Measurements from ENCODE around the gene MYMX. TPM values are rescaled to one million over a fixed set of nuclear protein-coding genes. Genes with fewer than 3 reads are reported as not detected.

Gene MYMX
- polyA plus RNA-seq, 2 of the 4 experiments (the other 2 are of a cell fraction) = not detected

DNA sequence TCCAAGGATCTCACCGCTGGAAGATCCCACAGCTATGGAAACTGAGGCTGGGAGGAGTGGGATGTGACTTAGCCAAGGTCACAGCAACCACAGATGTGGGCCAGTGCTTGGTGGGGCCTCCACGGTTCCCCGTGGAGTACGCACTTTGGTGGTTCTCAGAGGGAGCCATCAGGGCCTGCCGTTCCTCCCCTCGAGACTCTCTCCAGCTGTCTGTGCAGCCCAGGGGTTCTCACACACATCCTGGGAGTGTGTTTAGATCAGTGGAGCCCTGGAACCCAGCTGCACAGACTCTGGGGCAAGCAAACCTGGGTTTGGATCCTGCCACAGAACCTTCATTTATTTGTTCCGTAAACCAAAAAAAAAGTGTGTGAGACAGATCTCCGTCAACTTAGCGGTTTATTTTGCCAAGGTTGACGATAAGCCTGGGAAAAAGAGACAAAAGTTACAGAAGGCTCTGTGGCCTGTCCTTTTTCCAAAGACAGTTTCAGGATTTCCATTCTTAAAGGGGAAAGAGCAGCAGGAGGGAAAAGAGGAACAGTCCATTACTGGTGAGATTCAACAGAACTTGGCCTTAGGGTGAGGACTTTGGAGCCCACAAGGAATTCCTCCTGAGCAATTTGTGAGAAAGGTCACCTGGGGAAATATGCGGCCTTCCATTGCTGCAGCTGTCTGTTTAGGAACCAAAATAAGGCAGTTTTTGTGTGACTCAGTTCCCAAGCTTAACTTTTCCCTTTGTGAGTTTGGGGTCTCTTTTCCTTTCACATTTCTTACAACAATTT, 13.6 kb upstream of the MYMX start:
- DNase-seq (ENCODE audit: low read depth in 1 of 2, low spot score in 1 of 2) = no peak

DNA sequence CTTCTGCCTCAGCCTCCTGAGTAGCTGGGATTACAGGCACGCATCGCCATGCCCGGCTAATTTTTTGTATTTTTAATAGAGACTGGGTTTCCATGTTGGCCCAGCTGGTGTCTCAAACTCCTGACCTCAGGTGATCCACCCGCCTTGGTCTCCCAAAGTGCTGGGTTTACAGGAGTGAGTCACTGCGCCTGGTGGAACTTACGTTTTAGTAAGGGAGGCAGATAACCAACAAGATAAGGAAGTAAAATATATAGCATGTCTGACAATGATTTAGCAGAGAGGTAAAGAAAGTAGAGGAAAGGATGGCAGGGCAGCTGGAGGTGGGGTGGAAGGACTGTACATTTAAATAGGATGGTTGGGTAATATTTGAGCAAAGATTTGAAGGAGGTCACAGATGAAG, 12.8 kb upstream of the MYMX start:
- no peak for ATAC-seq
- ChIA-PET POLR2A (interaction anchor here (1.3 kb wide), 1 partner anchor 15 kb away, joined by 5 read pairs; no protein-coding TSS in a partner anchor), CTCF (interaction anchor here (1.4 to 3.7 kb wide), 4 partner anchors 31 to 64 kb away, joined by 3 to 16 read pairs (median 4); no protein-coding TSS in a partner anchor)
- Histone ChIP-seq H3K4me2 (0 out of 3 replicates have a peak overlapping the region, but pooled peaks have one; percentile 5), H3K27ac (no peak overlapping the region), H3K4me3 (no peak overlapping the region), H3K4me1 (peaks cover 12% of the 10 kb centered on the region), H3K9me3 (no peaks in the 10 kb centered on the region)
- no peak for DNase-seq (ENCODE audit: low read depth in 1 of 2, low spot score in 1 of 2)
- no peak for FAIRE-seq
- TF ChIP-seq KDM5A (IDR thresholded peaks at IDR 0.05) = no peak
- peak; percentile 26; the same call in 1 of the 2 replicates for TF ChIP-seq GATA3 (IDR thresholded peaks at IDR 0.05; ENCODE audit: borderline replicate concordance)
- 59% methylated on average over 6 of the region's 6 CpGs for WGBS (ENCODE audit: missing lambda C conversion rate)

More for the DNA sequence above, 13.6 kb upstream of the MYMX start:
- no peaks in the 10 kb centered on the region for H3K9me3 ChIP-seq
- ATAC-seq (no peak), FAIRE-seq (no peak)
- ChIA-PET POLR2A (interaction anchor here (1.3 kb wide), 1 partner anchor 16 kb away, joined by 5 read pairs; no protein-coding TSS in a partner anchor), CTCF (interaction anchor here (1.2 to 3.7 kb wide), 5 partner anchors 9 to 65 kb away, joined by 3 to 16 read pairs (median 3); no protein-coding TSS in a partner anchor)
- no peak for TF ChIP-seq GATA3 (IDR thresholded peaks at IDR 0.05; ENCODE audit: borderline replicate concordance)
- no peak for TF ChIP-seq ZC3H11A (IDR thresholded peaks at IDR 0.05)
- no peak for TF ChIP-seq FOSB (CRISPR knock-in tag; IDR thresholded peaks at IDR 0.05)
- no peak for TF ChIP-seq RAD21 (conservative IDR thresholded peaks at IDR 0.05 in 1 of 2, IDR thresholded peaks at IDR 0.05 in 1 of 2)
- TF ChIP-seq HEYL (CRISPR knock-in tag; IDR thresholded peaks at IDR 0.05) = no peak
- TF ChIP-seq CBX2 (IDR thresholded peaks at IDR 0.05; ENCODE audit: borderline replicate concordance, low read depth) = no peak
- TF ChIP-seq RFX5 (IDR thresholded peaks at IDR 0.05) = no peak
- WGBS (ENCODE audit: missing lambda C conversion rate) = 89% methylated on average over 8 of the region's 11 CpGs
- no peak overlapping the region; the same call in 2 of the 3 replicates for H3K4me2 ChIP-seq
- H3K4me3 ChIP-seq = no peak overlapping the region
- H3K27ac ChIP-seq = no peak overlapping the region
- H3K4me1 ChIP-seq = peaks cover 12% of the 10 kb centered on the region

GRCh38 chr6:44207966-44208365, 8.8 kb upstream of the MYMX start:
- Histone ChIP-seq H3K27ac (no peak overlapping the region), H3K4me2 (no peak overlapping the region), H3K9me3 (no peaks in the 10 kb centered on the region), H3K4me3 (no peak overlapping the region), H3K4me1 (peaks cover 12% of the 10 kb centered on the region)
- WGBS (ENCODE audit: missing lambda C conversion rate) = 75% methylated on average over 6 of the region's 6 CpGs
- no peak for ATAC-seq
- no peak for DNase-seq (ENCODE audit: low read depth in 1 of 2, low spot score in 1 of 2)
- POLR2A ChIA-PET = no interaction called here
- FAIRE-seq = no peak
- CTCF ChIA-PET = interaction anchor here (1.2 to 3.2 kb wide), 5 partner anchors 14 to 49 kb away, joined by 4 to 9 read pairs (median 5); no protein-coding TSS in a partner anchor
- TF ChIP-seq SREBF2 (IDR thresholded peaks at IDR 0.05) = no peak
- no peak for TF ChIP-seq CHD4 (IDR thresholded peaks at IDR 0.05; ENCODE audit: borderline replicate concordance)
- TF ChIP-seq TFCP2L1 (CRISPR knock-in tag; IDR thresholded peaks at IDR 0.05) = no peak
- no peak for TF ChIP-seq FOXS1 (CRISPR knock-in tag; IDR thresholded peaks at IDR 0.05)
- no peak for TF ChIP-seq SMC3 (IDR thresholded peaks at IDR 0.05)
- no peak for TF ChIP-seq RNF2 (IDR thresholded peaks at IDR 0.05; ENCODE audit: borderline replicate concordance, low read depth)
- TF ChIP-seq REST (IDR thresholded peaks at IDR 0.05) = no peak
- no peak for TF ChIP-seq BCL3 (IDR thresholded peaks at IDR 0.05)
- no peak for TF ChIP-seq KDM5A (IDR thresholded peaks at IDR 0.05)
- TF ChIP-seq MYC (IDR thresholded peaks at IDR 0.05; ENCODE audit: borderline replicate concordance, low read length) = no peak
- no peak for TF ChIP-seq ZNF302 (CRISPR knock-in tag; IDR thresholded peaks at IDR 0.05)
- no peak for TF ChIP-seq MAX (IDR thresholded peaks at IDR 0.05)
- TF ChIP-seq, protein P1, sequence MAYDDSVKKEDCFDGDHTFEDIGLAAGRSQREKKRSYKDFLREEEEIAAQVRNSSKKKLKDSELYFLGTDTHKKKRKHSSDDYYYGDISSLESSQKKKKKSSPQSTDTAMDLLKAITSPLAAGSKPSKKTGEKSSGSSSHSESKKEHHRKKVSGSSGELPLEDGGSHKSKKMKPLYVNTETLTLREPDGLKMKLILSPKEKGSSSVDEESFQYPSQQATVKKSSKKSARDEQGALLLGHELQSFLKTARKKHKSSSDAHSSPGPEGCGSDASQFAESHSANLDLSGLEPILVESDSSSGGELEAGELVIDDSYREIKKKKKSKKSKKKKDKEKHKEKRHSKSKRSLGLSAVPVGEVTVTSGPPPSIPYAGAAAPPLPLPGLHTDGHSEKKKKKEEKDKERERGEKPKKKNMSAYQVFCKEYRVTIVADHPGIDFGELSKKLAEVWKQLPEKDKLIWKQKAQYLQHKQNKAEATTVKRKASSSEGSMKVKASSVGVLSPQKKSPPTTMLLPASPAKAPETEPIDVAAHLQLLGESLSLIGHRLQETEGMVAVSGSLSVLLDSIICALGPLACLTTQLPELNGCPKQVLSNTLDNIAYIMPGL (CRISPR knock-in tag; IDR thresholded peaks at IDR 0.05; ENCODE audit: borderline replicate concordance) = no peak
- TF ChIP-seq HOXB5 (CRISPR knock-in tag; IDR thresholded peaks at IDR 0.05) = no peak
- TF ChIP-seq CTCF (IDR thresholded peaks at IDR 0.05) = no peak
- no peak for TF ChIP-seq RFX5 (IDR thresholded peaks at IDR 0.05)
- TF ChIP-seq CBX2 (IDR thresholded peaks at IDR 0.05; ENCODE audit: borderline replicate concordance, low read depth) = no peak
- no peak for TF ChIP-seq POLR2A (IDR thresholded peaks at IDR 0.05; ENCODE audit: low read length)

All from A549 (cell line).